HepG2 (cell line): ENCODE results near the gene CTSD. TPM values are rescaled to one million over a fixed set of nuclear protein-coding genes. Genes with fewer than 3 reads are reported as not detected.

Source experiments
- ATAC-seq: fragments of 200-7000 bp; cut with Tn5 transposase; 3 replicates; pipeline ENCODE4 v1.9.1; 2020; ENCODE audit warnings: mild to moderate bottlenecking, moderate library complexity
- BruUV-seq: library from RNA; stranded (reverse); fragments of 400-500 nt; replicated peaks from 2 replicates; lab custom pipeline; 2021; lab: Mats Ljungman, UMichigan
- CTCF ChIA-PET: fragments of 300-600 bp; formaldehyde crosslinking; extraction: SDS; loops from one replicate; lab custom pipeline; 2021; ENCODE audit warnings: low total read pairs, inconsistent platforms, low intra/inter-chr PET ratio; lab: Yijun Ruan, JAX
- POLR2A ChIA-PET: fragments of 350-600 bp; sonication (Branson Sonifier 250); formaldehyde crosslinking; loops from one replicate; lab custom pipeline; 2020; ENCODE audit warnings: antibody characterized with exemption, inconsistent platforms; lab: Yijun Ruan, JAX
- DNase-seq: peaks from one replicate; pipeline ENCODE4 v3.0.0-alpha.2; 2015; ENCODE audit warnings: low spot score
- FAIRE-seq: peaks from 3 replicates; lab custom pipeline; 2011; peaks lifted over from hg19 to GRCh38; lab: Jason Lieb, UNC
- H2AFZ ChIP-seq: one replicate; pipeline ENCODE4 v1.6.1; 2011; ENCODE audit warnings: low read length, inconsistent platforms
- H3K27ac ChIP-seq: fragments of 300-600 bp; 3 replicates; pipeline ENCODE4 v1.8.0; 2011; ENCODE audit warnings: mixed run types, mild to moderate bottlenecking, mixed read lengths, low read length, inconsistent platforms; ENCODE audit not compliant: insufficient read depth; ENCODE audit errors: extremely low read length
- H3K27me3 ChIP-seq, 2 experiments: fragments of 200-600 bp in 1 of 2; 2 replicates in 1 of 2; 3 replicates in 1 of 2; pipeline versions ENCODE4 v1.6.0 to v1.8.0; 2011; ENCODE audit warnings: low read length in 2 of 2, mild to moderate bottlenecking in 2 of 2, moderate library complexity in 2 of 2, inconsistent platforms in 1 of 2; ENCODE audit not compliant: insufficient read depth in 2 of 2, control insufficient read depth in 1 of 2
- H3K36me3 ChIP-seq, 2 experiments: fragments of 200-600 bp in 1 of 2; replicated peaks in 1 of 2; 2 replicates in 1 of 2; 3 replicates in 1 of 2; pipeline versions ENCODE4 v1.5.1 to v1.8.0; 2011; ENCODE audit warnings: low read length in 2 of 2, inconsistent platforms in 1 of 2; ENCODE audit not compliant: insufficient read depth in 2 of 2, control insufficient read depth in 1 of 2
- H3K4me1 ChIP-seq: 2 replicates; pipeline ENCODE4 v1.5.1; 2012; ENCODE audit warnings: low read length, inconsistent platforms; ENCODE audit not compliant: insufficient read depth
- H3K4me2 ChIP-seq: 2 replicates; pipeline ENCODE4 v1.6.0; 2011; ENCODE audit warnings: low read depth, low read length, inconsistent platforms
- H3K4me3 ChIP-seq, 3 experiments: fragments of 200-600 bp in 1 of 3; sonication (generic), shearing (Covaris generic) in 1 of 3; replicated peaks in 1 of 3; 2 replicates each; pipeline ENCODE4 v1.5.1; 2011 to 2016; ENCODE audit warnings: low read length in 3 of 3, inconsistent platforms in 2 of 3, low read depth in 2 of 3, mild to moderate bottlenecking in 2 of 3, control low read depth in 1 of 3, mixed read lengths in 1 of 3; ENCODE audit not compliant: insufficient read depth in 1 of 3
- H3K79me2 ChIP-seq: one replicate; pipeline ENCODE4 v1.6.1; 2011; ENCODE audit warnings: low read length, inconsistent platforms; ENCODE audit not compliant: insufficient read depth
- H3K9ac ChIP-seq: 2 replicates; pipeline ENCODE4 v1.6.0; 2011; ENCODE audit warnings: mild to moderate bottlenecking, low read depth, low read length, inconsistent platforms; ENCODE audit not compliant: insufficient read depth
- H3K9me3 ChIP-seq: 2 replicates; pipeline ENCODE4 v1.5.1; 2012; ENCODE audit warnings: mild to moderate bottlenecking, low read length
- H4K20me1 ChIP-seq: 2 replicates; pipeline ENCODE4 v1.6.0; 2011; ENCODE audit warnings: inconsistent platforms, mild to moderate bottlenecking, low read length, moderate library complexity; ENCODE audit not compliant: insufficient read depth
- ARNT ChIP-seq: fragments of 450-650 bp; IDR thresholded peaks from 2 replicates; pipeline ENCODE4 v1.6.1; 2017
- E2F2 ChIP-seq: sonication (generic); formaldehyde crosslinking; IDR thresholded peaks from 2 replicates; pipeline ENCODE4 v1.4.0; 2020; ENCODE audit warnings: missing genetic modification reagents, borderline replicate concordance
- MTF2 ChIP-seq: sonication (generic); formaldehyde crosslinking; IDR thresholded peaks from 2 replicates; pipeline ENCODE4 v1.5.0; 2020; ENCODE audit warnings: missing genetic modification reagents, borderline replicate concordance
- RARG ChIP-seq: sonication (generic); formaldehyde crosslinking; IDR thresholded peaks from 2 replicates; pipeline ENCODE4 v1.4.0; 2020; ENCODE audit warnings: low read depth, mild to moderate bottlenecking, missing genetic modification reagents
- SMYD3 ChIP-seq: sonication (generic); formaldehyde crosslinking; IDR thresholded peaks from 2 replicates; pipeline ENCODE4 v1.8.1; 2023; ENCODE audit warnings: mild to moderate bottlenecking, missing genetic modification reagents
- ZNF101 ChIP-seq: sonication (generic); formaldehyde crosslinking; IDR thresholded peaks from 2 replicates; pipeline ENCODE4 v1.4.0; 2020; ENCODE audit warnings: mild to moderate bottlenecking, low read depth, missing genetic modification reagents, borderline replicate concordance
- ZNF24 ChIP-seq: fragments of 450-650 bp; IDR thresholded peaks from 2 replicates; pipeline ENCODE4 v1.6.1; 2017; ENCODE audit warnings: antibody characterized with exemption, mild to moderate bottlenecking
- WGBS: methylation state at CpG from one replicate; pipeline ENCODE4 v1.1.6; 2017; ENCODE audit warnings: low lambda C conversion rate; 5-methylcytosine and 5-hydroxymethylcytosine counted together
- in situ Hi-C: cut with HindIII; loops from 2 replicates; pipeline ENCODE4 v1.10.0; 2017; ENCODE audit warnings: low pct_unique_long_range_greater_than_20kb; ENCODE audit not compliant: extremely low pct_ligation_motif_present
- intact Hi-C: fragments of 100-400 bp; cut with micrococcal nuclease; formaldehyde crosslinking; loops from one replicate; pipeline ENCODE4 v1.10.0; 2022; ENCODE audit not compliant: unreplicated experiment
- polyA plus RNA-seq, 8 experiments: library from polyadenylated mRNA; depleted of rRNA in 3 of 8; stranded (reverse) in 7 of 8; unstranded in 1 of 8; fragments of >200 nt; fragmentation: Illumina TruSeq in 4 of 8; extraction: Trizol in 4 of 8; gene quantifications; 2 replicates each; pipeline versions ENCODE4 v1.2.1 to v1.2.3, GENCODE V29; 2011 to 2016; ENCODE audit warnings: low read depth in 4 of 8, missing spikeins in 1 of 8, mixed read lengths in 1 of 8; ENCODE audit not compliant: insufficient read depth in 1 of 8
- total RNA-seq, 5 experiments: library from RNA; depleted of rRNA; stranded (reverse); fragments of >200 nt; fragmentation: Illumina TruSeq; extraction: Trizol; gene quantifications; 2 replicates each; pipeline ENCODE4 v1.2.3, GENCODE V29; 2016; ENCODE audit warnings: low read depth in 1 of 5

Gene CTSD
- total and polyA plus RNA-seq, 2 of the 13 experiments (the other 11 are each of a cell fraction or from before 2014, with no cell fraction given) = 143 to 230 TPM

GRCh38 chr11:1777737-1778136 is 14.0 kb upstream of the CTSD start:
- H3K9ac ChIP-seq = no peak overlapping the region
- in situ Hi-C loops = no loop called here
- H2AFZ ChIP-seq = no peak overlapping the region
- H3K4me3 ChIP-seq = no peak overlapping the region
- CTCF ChIA-PET = no interaction called here
- no peaks in the 10 kb centered on the region for H4K20me1 ChIP-seq
- DNase-seq (no peak), FAIRE-seq (no peak), ATAC-seq (no peak)
- no peaks in the 10 kb centered on the region for H3K36me3 ChIP-seq
- POLR2A ChIA-PET = no interaction called here
- H3K9me3 ChIP-seq = no peaks in the 10 kb centered on the region
- peaks cover 9 to 54% of the 10 kb centered on the region in 2 experiments for H3K27me3 ChIP-seq
- no TSS peak for BruUV-seq
- H3K4me1 ChIP-seq = peaks cover 9% of the 10 kb centered on the region
- H3K27ac ChIP-seq = no peak overlapping the region
- H3K79me2 ChIP-seq = no peaks in the 10 kb centered on the region
- no peak overlapping the region for H3K4me2 ChIP-seq
- intact Hi-C loops = no loop called here
- no peak for TF ChIP-seq MTF2 (CRISPR knock-in tag)
- TF ChIP-seq ZNF24 = no peak
- TF ChIP-seq SMYD3 (CRISPR knock-in tag) = no peak
- no peak for TF ChIP-seq ZNF101 (CRISPR knock-in tag)
- TF ChIP-seq, all 625 proteins: peak for 0
- WGBS = 0% methylated on average over 1 of the region's 2 CpGs

- no peak for ATAC-seq
- no TSS peak for BruUV-seq
- Histone ChIP-seq H3K27ac (no peak overlapping the region), H3K4me2 (no peak overlapping the region), H3K4me3 (no peak overlapping the region), H3K9me3 (no peaks in the 10 kb centered on the region), H3K36me3 (no peaks in the 10 kb centered on the region), H3K79me2 (no peaks in the 10 kb centered on the region), H2AFZ (no peak overlapping the region), H3K4me1 (peaks cover 12% of the 10 kb centered on the region), H3K9ac (no peak overlapping the region), H4K20me1 (no peaks in the 10 kb centered on the region), H3K27me3 (peaks cover 7 to 52% of the 10 kb centered on the region in 2 experiments)
- ChIA-PET CTCF (no interaction called here), POLR2A (no interaction called here)
- 0% methylated on average over 5 of the region's 5 CpGs for WGBS
- in situ Hi-C loops = no loop called here
- intact Hi-C loops = no loop called here
- no peak for FAIRE-seq
- TF ChIP-seq E2F2 (CRISPR knock-in tag) (no peak), ARNT (no peak), RARG (no peak)
- DNase-seq = no peak
Measured at GRCh38 chr11:1776944-1777715, 13.4 kb upstream of the CTSD start.
